Stimulated activated CD4-positive, alpha-beta T cell treated with anti-CD3 and anti-CD28 coated beads, Interleukin-4, amount 100 ng/mL, for 24 hours (primary cell): ENCODE measurements around the gene KIF4A.
"Not testable (repeated sequence)": the region's sequence is repeated elsewhere in the genome, so short reads cannot be mapped to it uniquely, and the experiment has no call there.

Source experiments
- DNase-seq: peaks from one replicate; pipeline ENCODE4 v3.0.0-alpha.2; 2020

Gene KIF4A

GRCh38 chrX:70289793-70290770, at the start of gene KIF4A, which contains the start of gene PDZD11:
TSS of gene KIF4A (plus strand) at chrX:70290104. CDS start at chrX:70290459, 355 bp downstream.
TSS of gene PDZD11 (minus strand) at chrX:70289927. CDS start at chrX:70289341, 586 bp downstream.
- DNase-seq: peak; percentile 76

- DNase-seq: no peak
These were observed 49.2 kb upstream of the KIF4A start for GRCh38 chrX:70240751-70241150.

- DNase-seq: no peak
These were observed 48.4 kb upstream of the KIF4A start for GRCh38 chrX:70241501-70241900.

GRCh38 chrX:70243601-70244000, 46.3 kb upstream of the KIF4A start:
- not testable (repeated sequence) for DNase-seq

- no peak for DNase-seq
These were observed 45.0 kb upstream of the KIF4A start for GRCh38 chrX:70244881-70245280.

- DNase-seq: no peak
These were observed 42.7 kb upstream of the KIF4A start for GRCh38 chrX:70247252-70247651.

GRCh38 chrX:70252491-70252890, 37.4 kb upstream of the KIF4A start:
- no peak for DNase-seq

- no peak for DNase-seq
These were observed 36.4 kb upstream of the KIF4A start for GRCh38 chrX:70253377-70254062.

GRCh38 chrX:70254063-70254400, 35.9 kb upstream of the KIF4A start:
- no peak for DNase-seq

GRCh38 chrX:70254909-70255308, 35.0 kb upstream of the KIF4A start:
- DNase-seq: no peak

GRCh38 chrX:70255452-70255851, 34.5 kb upstream of the KIF4A start:
- DNase-seq: no peak

- no peak for DNase-seq
These were observed 32.2 kb upstream of the KIF4A start for GRCh38 chrX:70257423-70258288.

- DNase-seq: no peak
These were observed 29.8 kb upstream of the KIF4A start, which contains the start of gene P2RY4 for GRCh38 chrX:70260104-70260503. TSS of gene P2RY4 (minus strand) at chrX:70260204. CDS start at chrX:70259624, 580 bp downstream.

- DNase-seq: peak; percentile 11
These were observed 26.8 kb upstream of the KIF4A start for GRCh38 chrX:70262952-70263567.

- DNase-seq: no peak
These were observed 25.1 kb upstream of the KIF4A start for GRCh38 chrX:70264784-70265183.

GRCh38 chrX:70268034-70268433, 21.9 kb upstream of the KIF4A start, which contains the start of gene ARR3:
TSS of gene ARR3 (plus strand) at chrX:70268334. CDS start at chrX:70269386, 1,052 bp downstream.
- DNase-seq: no peak

GRCh38 chrX:70274029-70274428, 15.9 kb upstream of the KIF4A start:
- DNase-seq: not testable (repeated sequence)

GRCh38 chrX:70279081-70279480, 10.8 kb upstream of the KIF4A start:
- no peak for DNase-seq

- no peak for DNase-seq
These were observed 9.3 kb upstream of the KIF4A start for GRCh38 chrX:70280573-70280972.

- DNase-seq: no peak
These were observed 8.0 kb upstream of the KIF4A start, which contains the start of gene RAB41 for GRCh38 chrX:70281951-70282350. TSS of gene RAB41 (plus strand) at chrX:70282172. CDS start at chrX:70282218, 46 bp downstream.

- DNase-seq: no peak
These were observed 624 bp upstream of the KIF4A start for GRCh38 chrX:70289168-70289792.

GRCh38 chrX:70292788-70293187, 2.9 kb downstream of the KIF4A start:
- DNase-seq: no peak
